HL-60 (cell line): Measurements from ENCODE around the gene MACROD2.

Experiments
- DNase-seq, 2 experiments: peaks; one replicate each; pipeline ENCODE4 v3.0.0-alpha.2; 2010 to 2020; ENCODE audit warnings: low read depth in 1 of 2, low spot score in 1 of 2
- H3K27ac ChIP-seq: fragments of 250-450 bp; sonication (Bioruptor Pico); replicated peaks from 2 replicates; pipeline ENCODE4 v1.5.1; 2020; ENCODE audit warnings: mild to moderate bottlenecking, moderate library complexity
- H3K27me3 ChIP-seq: fragments of 250-450 bp; sonication (Bioruptor Pico); 2 replicates; pipeline ENCODE4 v1.5.1; 2021; ENCODE audit warnings: mild to moderate bottlenecking, moderate library complexity; ENCODE audit not compliant: insufficient read depth, poor library complexity, severe bottlenecking
- H3K4me3 ChIP-seq: replicated peaks from 2 replicates; pipeline ENCODE4 v1.5.1; 2011; ENCODE audit warnings: mild to moderate bottlenecking, control low read depth, low read length; ENCODE audit not compliant: insufficient read depth
- CTCF ChIP-seq: IDR thresholded peaks from one replicate; pipeline ENCODE4 v1.5.1; 2011; ENCODE audit warnings: low read length, control low read depth, inconsistent platforms; ENCODE audit not compliant: insufficient read depth
- GABPA ChIP-seq: IDR thresholded peaks from 2 replicates; pipeline ENCODE4 v1.6.1; 2012; ENCODE audit warnings: low read depth
- POLR2AphosphoS5 ChIP-seq: IDR thresholded peaks from 2 replicates; pipeline ENCODE4 v1.6.1; 2012; ENCODE audit warnings: low read depth
- REST ChIP-seq: IDR thresholded peaks from 2 replicates; pipeline ENCODE4 v1.6.1; 2012; ENCODE audit warnings: low read depth; ENCODE audit not compliant: insufficient replicate concordance
- SPI1 ChIP-seq: IDR thresholded peaks from 2 replicates; pipeline ENCODE4 v1.6.1; 2012; ENCODE audit warnings: low read depth, mild to moderate bottlenecking, borderline replicate concordance

MACROD2 gene

GRCh38 chr20:15227102-15227501 is 1231.8 kb downstream of the MACROD2 start:
- Histone ChIP-seq H3K27ac (no peak overlapping the region), H3K27me3 (no peaks in the 10 kb centered on the region), H3K4me3 (no peak overlapping the region)
- no peak for DNase-seq
- TF ChIP-seq CTCF (no peak), REST (no peak), POLR2AphosphoS5 (no peak)

- Histone ChIP-seq H3K4me3 (no peak overlapping the region), H3K27ac (no peak overlapping the region), H3K27me3 (no peaks in the 10 kb centered on the region)
- TF ChIP-seq POLR2AphosphoS5 (no peak), SPI1 (no peak), GABPA (no peak), REST (no peak), CTCF (no peak)
- no peak for DNase-seq
These were observed 1236.9 kb downstream of the MACROD2 start for GRCh38 chr20:15232243-15232642.

- Histone ChIP-seq H3K27ac (no peak overlapping the region), H3K27me3 (no peaks in the 10 kb centered on the region), H3K4me3 (no peak overlapping the region)
- TF ChIP-seq GABPA, result no peak
- no peak for TF ChIP-seq SPI1
- no peak for TF ChIP-seq POLR2AphosphoS5
- TF ChIP-seq REST, result no peak
- TF ChIP-seq CTCF, result no peak
- no peak for DNase-seq
These were observed 1240.3 kb downstream of the MACROD2 start for GRCh38 chr20:15235471-15236198.
